Middle frontal gyrus (tissue), 1 donor: ENCODE results near the gene HS3ST4.
"Not testable (repeated sequence)": the region's sequence is repeated elsewhere in the genome, so short reads cannot be mapped to it uniquely, and the experiment has no call there.

Experiments used
- DNase-seq: peaks from one replicate; pipeline ENCODE4 v3.0.0-alpha.2; 2015; ENCODE audit warnings: low spot score; ENCODE audit errors: extremely low spot score

HS3ST4 gene

DNA sequence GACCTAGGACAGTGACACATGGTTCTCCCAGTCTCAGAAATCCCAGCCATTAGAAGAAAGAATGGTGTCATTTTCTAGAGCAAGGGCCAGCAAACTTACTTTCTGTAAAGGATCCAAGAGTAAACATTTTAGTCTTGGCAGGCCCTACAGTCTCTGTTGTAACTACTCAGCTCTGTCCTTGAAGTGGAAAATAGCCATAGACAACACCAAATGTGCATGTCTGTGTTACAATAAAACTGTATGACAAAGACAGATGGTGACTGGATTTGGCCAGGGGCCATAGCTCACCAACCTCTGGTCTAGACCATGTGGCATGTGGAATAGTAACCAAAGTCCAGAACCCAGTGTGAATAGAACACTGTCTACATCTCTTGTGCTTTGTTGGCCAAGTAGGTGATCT is 286.5 kb downstream of the HS3ST4 start:
- no peak for DNase-seq

DNA sequence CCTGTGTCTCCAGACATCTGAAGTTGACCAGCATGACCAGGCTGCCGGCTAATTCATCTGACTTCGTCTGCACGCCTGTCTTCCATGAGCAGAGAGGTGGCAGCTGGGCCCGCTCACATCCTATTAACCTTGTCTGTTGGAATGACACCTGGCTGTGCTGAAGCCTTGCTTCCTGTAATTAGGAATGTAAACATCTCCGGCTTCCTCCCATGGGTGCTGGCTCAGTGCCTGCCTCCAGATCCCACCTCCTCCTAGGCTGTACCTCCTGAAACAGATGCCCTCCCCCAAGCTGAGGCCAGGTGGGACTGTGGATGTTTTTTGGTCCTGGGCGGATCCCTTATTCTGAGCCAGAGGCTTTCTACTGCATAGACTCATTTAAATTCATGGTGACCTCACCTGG is 296.3 kb downstream of the HS3ST4 start:
- no peak for DNase-seq

DNA sequence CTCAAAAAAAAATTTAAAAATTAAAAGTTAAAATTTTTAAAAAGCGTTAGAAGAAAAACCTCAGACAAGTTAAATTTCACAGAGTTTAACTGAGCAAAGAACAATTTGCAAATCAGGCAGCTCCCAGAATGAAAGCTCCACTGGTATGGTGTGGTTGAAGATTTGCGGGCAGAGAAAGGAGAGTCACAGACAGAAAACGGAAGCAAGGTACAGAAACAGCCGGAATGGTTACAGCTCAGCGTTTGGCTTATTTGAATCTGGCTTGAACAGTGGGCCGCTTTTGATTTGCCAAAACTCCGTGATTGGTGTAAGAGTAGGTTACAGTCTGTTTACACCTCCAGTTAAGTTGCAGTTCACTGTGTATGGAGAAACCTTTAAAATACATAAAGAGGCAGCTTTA is 297.1 kb downstream of the HS3ST4 start:
- no peak for DNase-seq

DNA sequence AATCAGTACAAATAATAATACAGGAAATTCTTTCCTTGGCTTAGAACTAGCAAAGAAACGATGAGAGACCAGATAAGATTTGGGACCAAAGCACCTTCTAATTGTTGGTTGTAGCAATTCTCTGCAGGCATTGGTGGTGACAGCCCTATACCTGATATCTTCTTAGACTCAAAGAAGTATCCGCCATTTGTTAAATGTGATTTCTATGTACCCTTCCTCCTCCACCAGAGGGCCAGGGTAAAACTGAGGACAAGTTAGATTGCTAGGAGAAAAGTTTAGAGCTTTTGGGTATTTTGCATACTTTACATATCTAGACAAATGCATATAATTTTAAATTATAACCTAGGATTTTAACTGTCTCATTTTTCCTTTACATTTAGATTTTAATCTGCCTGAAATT is 304.3 kb downstream of the HS3ST4 start:
- DNase-seq = no peak

DNA sequence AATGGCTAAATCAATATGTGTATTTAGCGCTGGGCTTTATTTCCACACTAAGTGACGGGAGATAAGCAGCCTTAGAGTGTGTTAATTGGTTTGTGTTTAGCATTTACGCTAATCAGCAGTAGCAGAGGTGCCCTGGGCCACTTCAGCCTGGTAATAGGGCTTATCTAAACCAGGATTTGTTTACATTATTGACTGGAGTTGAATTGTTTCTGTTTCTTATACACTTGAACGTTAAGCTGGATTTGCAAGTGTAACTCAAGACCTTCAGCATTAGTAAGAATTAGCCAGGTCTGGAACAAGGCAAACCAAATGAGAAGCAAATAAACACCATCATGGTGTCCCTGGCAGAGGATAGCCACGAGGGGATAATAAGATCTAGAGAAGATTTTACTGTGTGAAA is 313.6 kb downstream of the HS3ST4 start:
- DNase-seq = no peak

DNA sequence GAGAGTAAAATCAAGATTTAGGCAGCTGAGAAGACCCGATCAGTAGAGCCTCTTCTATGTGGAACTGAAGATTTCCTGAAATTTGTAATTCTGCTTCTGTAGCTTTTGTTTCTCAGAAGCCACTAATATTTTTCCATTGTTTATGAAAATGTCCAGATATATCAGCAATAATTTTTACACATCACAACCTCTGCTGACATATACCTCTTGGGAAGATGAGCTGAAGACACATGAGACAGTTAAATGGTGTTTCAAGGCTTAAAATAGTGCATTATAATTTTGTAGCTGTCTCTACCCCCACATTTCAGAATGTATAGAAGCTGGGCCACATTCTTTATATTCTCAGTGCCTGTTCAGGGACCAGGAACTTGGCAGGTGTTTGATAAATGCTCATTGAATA is 320.6 kb downstream of the HS3ST4 start:
- no peak for DNase-seq

DNA sequence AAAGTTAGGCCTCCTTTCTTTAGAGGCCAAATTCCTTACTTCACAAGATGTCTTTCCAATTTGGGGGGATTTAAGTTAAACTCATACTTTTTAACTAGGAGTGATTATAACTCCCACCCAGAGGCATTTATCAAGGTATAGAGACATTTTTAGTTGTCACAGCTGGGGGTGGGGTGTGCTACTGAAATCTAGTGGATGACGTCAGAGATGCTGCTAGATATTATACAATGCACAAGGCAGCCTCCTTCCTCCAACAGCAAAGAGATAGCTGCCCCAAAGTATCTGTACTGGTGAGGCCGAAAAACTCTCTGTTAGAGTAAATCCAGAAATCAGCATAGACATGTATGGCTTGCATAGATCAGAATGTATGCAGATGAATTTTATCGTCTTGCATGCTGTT is 324.0 kb downstream of the HS3ST4 start:
- no peak for DNase-seq

DNA sequence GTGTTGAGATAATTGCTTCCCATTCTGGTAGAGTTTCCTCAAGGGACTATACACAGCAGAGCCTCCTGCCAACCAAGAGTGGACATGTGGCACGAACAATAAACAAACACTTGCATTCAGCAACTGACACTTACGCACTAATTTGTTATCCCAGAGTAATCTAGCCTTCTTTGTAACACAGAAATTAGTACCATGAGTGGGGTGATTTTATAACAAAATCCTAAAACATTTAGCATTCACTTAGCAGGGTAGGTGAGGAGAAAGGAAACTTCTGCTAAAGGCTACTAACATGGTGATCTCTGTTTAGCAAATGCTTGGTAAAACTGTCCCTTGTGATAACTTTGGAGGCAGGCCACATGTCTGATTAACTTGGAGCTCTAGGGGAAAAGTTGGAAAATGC is 325.2 kb downstream of the HS3ST4 start:
- DNase-seq = no peak

DNA sequence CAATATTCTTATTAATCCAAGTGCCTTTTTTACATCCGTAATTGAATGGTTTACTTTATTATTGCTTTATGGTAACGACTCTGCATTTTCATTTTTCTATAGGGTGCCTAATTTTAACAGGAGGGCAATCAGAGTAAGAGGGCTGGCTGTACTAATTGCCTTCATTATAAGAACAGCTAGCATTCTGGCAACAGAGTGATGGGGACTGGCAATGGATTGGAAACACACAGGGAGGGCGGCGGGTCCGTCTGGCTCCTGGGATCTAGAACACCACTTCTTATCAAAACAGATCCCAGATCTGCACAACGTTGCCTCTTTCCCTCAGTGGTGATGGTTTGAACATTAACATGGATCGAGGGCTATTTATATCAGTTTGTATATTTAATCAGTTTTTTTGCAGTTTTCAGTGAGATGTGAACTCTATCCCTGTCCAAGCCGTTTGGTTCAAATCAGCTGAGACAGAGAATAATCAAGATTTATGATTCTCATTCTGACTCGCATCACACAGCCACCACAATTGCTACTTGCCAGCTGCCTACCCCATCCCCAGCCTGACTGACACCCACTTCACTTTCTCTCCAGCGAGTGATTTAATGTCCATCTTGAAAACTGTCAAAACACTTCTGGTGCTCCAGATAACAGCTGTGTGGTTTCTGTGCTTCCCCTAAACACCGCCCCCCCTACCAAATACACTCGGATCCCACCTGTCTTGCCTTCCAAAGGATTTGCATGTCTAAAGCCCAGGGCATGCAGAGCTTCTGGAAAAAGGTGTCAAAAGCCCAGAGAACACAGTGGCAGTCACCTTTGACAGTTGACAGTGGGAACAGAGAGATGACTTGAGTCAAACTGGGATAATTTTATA is 327.9 kb downstream of the HS3ST4 start:
- no peak for DNase-seq

DNA sequence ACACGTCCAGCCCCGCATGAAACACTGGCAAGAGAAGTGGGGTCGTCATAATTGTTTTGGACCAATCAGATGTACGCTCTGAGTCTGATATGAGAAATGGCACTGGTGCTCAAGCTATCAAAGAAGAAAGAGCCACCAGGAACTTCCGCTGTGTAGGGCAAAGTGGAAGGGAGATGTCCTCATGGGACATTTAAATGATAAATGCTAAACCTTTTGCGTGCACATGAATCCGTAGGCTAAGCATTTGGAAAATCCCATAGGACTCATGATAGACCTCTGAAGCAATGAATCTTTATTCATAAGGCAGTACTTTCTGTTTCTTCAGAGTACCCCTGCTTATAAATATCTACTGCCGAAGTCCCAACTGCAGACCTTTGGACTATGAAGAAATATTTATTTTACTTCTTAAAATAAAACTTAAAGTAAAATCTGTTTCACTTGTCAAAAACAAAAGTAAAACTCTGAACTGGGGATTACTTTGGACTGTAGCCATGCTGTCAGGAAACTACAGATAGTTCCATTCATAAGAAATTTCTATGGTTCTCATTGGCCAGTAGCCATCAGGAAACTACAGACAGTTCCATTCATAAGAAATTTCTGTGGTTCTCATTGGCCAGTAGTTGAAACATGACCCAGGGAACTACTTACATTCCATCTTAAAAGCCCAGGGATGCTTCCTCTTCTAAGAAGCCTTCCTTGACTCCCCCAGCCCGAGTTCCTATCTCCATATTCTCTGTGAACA is 335.1 kb downstream of the HS3ST4 start:
- no peak for DNase-seq

DNA sequence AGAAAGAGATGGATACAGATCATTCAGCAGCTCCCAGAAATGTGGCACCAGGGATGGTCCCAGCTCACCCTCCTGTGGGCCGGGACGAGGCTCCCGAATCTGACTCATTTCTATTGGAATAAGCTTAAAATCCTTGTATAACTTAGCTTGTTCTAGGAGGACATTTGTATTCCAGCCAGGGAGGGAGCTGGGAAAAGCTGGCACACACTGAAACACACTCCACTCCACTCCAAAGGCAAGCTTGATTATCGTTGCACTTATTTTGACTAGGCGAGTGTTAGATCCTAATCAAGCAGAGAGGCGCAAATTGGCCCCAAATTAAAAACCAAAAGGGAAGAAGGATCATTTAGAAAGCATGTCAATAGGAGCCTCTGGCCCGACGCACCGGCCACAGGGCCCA is 339.5 kb downstream of the HS3ST4 start:
- DNase-seq = no peak

DNA sequence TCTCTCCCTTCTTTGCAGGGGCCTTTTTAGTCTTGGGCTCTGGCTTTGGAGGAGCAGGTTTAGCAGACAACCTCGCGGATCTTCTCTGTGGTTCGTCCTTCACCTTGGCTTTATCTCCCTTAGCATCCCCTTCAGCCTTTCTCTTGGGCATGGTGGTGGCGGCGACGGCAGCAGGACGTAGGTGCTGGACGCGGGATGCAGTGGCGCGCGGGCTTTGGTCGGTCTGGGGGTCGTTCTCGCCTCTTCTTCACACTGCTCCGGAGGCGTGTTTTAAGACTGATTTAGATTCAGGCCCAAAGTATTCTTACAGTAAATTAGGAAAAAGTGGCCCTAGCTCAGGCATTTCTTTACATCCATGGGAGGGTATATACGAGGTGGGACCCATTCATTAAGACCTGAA is 340.9 kb downstream of the HS3ST4 start:
- DNase-seq = not testable (repeated sequence)

DNA sequence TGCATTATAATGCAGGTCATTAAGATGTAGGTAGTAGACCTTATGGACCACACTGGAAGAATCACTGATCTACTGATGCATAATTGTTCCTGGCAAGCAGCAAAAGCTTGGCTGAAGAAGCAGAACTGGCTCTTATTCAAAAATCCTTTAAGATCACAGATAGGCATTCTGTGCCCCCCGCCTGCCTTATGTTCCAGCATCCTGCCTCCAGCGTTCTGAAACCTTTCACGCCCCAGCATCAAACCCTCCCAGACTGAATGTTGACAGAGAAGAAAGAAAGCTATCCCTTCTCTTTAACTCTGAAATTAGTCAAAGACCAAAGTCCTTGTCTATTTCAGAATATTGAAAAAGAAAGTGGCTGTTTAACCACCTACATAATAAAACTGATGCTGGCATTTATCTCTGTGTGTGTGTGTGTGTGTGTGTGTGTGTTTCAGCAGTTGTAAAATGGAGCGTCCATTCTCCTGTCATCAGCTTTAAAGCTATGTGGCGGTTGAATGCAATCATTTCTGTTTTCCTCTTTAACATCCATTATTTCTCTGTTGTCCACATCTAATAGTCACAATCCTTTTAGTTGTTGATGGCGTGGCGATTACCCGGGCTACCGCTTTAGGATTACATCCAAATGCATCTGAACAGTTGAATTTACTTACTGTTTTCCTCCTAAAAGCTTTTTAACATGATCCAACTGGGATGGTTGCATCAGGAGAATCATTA is 350.4 kb downstream of the HS3ST4 start:
- DNase-seq = no peak

DNA sequence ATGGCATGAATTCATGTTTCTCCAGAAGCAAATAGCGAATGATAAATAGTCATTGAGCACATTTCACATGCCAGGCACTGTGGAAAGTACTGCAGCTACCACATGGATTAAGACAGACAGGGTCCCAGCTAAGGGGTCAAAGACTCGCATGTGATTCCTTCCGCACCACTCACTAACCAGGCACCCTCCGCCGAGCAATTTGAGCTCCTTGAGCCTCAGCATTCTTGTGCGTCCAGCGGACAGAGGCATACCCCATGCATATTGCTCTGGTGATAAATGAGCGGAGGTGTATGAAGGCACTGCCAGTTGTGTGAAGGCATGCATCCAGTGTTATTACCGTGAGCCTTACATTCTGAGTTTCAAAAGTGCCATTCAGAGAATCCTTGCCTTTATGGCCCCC is 358.7 kb downstream of the HS3ST4 start:
- no peak for DNase-seq

DNA sequence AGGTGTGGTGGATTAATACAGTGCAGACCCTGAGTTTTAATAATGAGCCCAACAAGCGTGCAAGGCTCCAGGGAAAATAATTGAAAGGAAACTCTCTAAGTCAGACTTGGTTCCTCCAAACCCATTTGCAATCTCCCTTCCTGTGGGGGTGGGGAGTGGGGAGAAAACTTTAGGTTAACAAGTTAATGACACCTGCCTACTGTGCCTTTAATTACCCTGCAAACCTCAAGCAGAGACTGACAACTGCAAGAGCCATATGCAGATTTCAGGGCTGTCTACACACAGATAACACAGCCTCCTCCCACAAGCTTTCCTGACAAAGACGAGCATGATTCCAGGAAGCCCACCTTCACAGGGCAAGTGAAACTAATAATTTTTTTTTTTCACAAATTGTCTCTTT is 359.3 kb downstream of the HS3ST4 start:
- DNase-seq = no peak

DNA sequence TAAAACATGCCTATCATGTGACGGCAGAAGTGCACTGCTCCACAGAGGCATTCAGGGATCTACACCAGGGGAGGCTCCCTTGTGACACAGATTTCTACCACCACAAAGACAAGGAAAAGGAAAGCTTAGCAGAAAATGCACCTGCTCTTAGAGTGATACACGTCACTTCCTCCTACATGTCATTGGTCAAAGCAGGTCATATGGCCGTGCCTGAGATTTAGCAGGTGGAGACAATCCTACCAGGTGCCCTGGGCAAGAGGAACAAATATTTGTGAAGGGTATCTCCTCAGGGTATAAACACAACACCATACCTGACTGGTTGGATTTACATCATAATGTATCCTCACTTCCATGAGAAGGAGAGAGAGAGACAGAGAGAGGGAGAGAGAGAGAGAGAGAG is 362.1 kb downstream of the HS3ST4 start:
- DNase-seq = no peak

DNA sequence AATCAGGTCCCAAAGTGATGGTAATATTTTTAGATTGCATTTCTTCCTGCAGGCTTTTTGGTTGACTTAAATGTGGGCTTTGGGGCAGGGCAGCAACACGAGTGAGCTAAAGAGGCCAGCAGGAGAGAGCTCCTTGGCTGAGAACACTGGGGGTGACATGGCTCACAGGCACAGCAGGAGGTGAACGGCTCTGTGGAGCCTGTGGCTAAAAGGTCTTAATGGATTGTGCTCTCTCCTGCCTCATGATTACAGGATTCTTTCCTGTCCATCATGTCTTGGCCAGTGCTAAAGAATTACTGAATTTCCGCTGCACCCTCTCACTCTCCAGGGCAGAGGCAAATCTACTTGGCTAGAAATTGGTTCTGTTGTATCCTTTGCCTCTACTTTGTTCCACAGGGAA is 366.6 kb downstream of the HS3ST4 start:
- DNase-seq = no peak

DNA sequence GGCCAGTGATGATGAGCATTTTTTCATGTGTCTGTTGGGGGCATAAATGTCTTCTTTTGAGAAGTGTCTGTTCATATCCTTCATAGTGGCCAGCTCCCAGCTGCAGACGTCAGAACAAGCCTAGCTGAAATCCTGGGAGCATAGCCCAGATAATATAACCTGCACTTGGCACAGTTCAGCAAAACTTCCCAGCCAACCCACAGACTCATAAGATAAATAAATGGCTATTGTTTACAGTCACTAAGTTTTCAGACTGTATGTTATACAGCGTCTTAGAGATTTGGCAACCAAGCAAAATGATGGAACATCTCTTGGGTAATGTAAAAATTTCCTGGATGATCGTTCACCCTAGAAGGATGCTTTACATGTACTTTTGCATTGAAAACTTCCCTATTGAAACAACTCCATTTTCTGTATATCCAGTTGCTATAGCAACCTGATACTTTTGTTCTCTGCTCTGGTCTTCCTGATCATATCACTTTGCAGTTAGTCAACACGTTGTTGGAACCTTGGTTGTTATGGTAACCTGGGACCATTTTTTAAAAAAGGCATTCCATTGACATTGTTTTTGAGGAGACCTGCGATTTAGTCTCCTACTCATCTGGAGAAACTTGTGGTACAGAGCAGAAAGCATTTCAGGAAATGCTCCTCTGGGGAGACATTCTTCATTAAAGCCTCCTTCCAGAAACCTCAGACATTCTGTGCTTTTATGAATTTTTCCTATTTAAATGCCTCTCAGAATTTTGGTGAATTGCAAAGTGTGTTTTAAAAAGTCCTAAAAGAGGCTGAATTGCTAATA is 378.7 kb downstream of the HS3ST4 start:
- DNase-seq = no peak

DNA sequence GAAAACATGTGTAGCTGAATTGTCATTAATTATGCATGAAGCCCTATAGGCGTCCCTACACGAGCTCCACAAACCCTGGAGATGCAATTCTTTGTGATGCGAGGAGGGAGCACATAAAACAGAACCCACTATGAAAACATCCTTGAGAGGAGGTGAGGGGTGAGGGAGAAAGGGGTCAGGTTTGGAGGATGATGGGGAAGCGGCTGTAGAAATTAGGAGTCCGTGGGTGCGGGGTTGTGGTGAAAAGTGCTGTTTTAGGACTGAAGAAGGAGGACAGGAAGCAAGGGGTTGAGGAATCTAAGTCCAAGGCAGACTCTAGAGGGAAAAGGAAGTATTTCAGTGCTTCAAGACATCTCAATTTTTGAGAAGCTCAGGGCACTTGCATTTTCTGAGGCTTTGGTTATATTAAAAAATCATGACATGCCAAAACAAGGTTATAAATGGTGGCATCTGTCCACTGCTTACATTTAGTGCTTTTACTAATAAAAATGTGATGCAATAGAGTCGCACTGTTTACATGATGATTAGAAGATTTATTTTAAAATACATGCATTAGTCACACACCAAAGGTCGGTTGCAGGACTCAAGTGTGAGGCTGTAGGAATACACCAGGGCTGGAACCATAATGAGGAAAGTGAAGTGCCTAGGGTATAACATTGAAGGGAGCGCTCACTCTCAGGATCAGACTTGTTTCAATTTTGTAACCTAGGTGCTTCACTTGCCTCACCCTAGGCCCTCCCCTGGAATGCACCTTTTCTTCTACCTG is 379.5 kb downstream of the HS3ST4 start:
- DNase-seq = no peak

DNA sequence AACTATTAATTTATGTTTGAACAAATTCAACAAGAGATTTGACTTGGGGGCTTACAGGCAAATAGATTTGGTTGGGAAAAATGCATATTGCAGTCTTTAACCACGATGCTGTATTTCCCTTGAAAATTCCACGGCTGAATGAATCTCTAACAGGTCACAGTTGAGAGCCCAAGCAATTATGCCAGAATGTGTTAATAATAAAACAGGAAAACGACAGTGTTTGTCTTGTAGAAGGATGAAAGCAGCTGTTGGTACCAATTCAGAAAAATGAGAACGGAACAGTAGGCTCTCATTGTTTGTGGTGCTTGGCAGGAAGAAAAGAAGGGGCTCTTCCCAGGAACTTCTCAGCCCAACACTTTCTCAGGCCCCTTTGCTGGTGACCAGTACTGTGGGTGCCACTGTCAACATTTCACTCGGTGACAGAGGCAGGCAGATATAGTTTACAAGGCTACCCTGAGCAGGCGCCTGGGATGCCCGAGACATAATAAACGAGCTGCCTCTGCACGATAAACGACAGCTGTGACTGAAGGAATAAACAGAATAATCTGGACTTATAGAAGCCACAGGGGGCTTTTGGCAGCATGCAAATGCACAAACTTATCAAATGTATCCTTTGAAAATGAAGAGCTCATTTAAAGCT is 387.1 kb downstream of the HS3ST4 start:
- no peak for DNase-seq
